ENCODE data around the gene DUXB. TPM values are rescaled to one million over a fixed set of nuclear protein-coding genes. Genes with fewer than 3 reads are reported as not detected.

The DUXB gene
- total RNA-seq, 1 experiment from 2014 or later, result not detected

- peaks cover 1% of the 10 kb centered on the region for H3K36me3 ChIP-seq (ENCODE audit: control insufficient read depth, insufficient read depth, low read length)
- peaks cover 77% of the 10 kb centered on the region for H3K36me3 Mint-ChIP-seq (ENCODE audit: insufficient read depth, unreplicated experiment)
- H3K9me3 ChIP-seq, result no peaks in the 10 kb centered on the region
- peaks cover 7% of the 10 kb centered on the region for H3K4me1 Mint-ChIP-seq (ENCODE audit: low read depth, unreplicated experiment)
- H3K27me3 ChIP-seq (replicated peaks; ENCODE audit: control insufficient read depth, insufficient read depth, low read length), result no peaks in the 10 kb centered on the region
- intact Hi-C loops (cut with micrococcal nuclease; ENCODE audit: unreplicated experiment), result loop anchor here (1.0 to 5.0 kb wide), 2 partner anchors 120 to 447 kb away; no protein-coding TSS in a partner anchor
- H3K27ac Mint-ChIP-seq (ENCODE audit: unreplicated experiment), result no peak overlapping the region
- ChIA-PET POLR2A (no interaction called here), CTCF (no interaction called here)
- H3K4me1 ChIP-seq, result peaks cover 11% of the 10 kb centered on the region
- peak; percentile 18 to 28 for TF ChIP-seq CTCF (IDR thresholded peaks at IDR 0.05; ENCODE audit: insufficient read depth in 1 of 2, low read depth in 1 of 2, low read length in 1 of 2, severe bottlenecking in 1 of 2, unreplicated experiment in 1 of 2)
- DNase-seq, result no peak
- H3K4me3 ChIP-seq (ENCODE audit: low read depth, low read length), result no peak overlapping the region
- no peaks in the 10 kb centered on the region for H3K9me3 Mint-ChIP-seq (ENCODE audit: unreplicated experiment)
- no TSS peak for BruUV-seq (replicated peaks)
- H3K27me3 Mint-ChIP-seq (ENCODE audit: insufficient read depth, unreplicated experiment), result no peaks in the 10 kb centered on the region
- peak overlapping the region; percentile 17 for H3K4me3 Mint-ChIP-seq (ENCODE audit: unreplicated experiment)
Observed at GRCh38 chr16:75644240-75645012, 56.8 kb downstream of the DUXB start.

Other genes starting within 250 kb of the DUXB start
- 57.4 and 63.6 TPM in 2 replicates for gene TMEM170A, start 236.8 kb downstream of the DUXB start, total RNA-seq (2022)
- 1.1 and 1.3 TPM in 2 replicates for gene CHST6, start 206.0 kb downstream of the DUXB start, total RNA-seq (2022)
- gene CHST5, start 165.4 kb downstream of the DUXB start, total RNA-seq (2022), result 0.11 TPM in 1 of 2 replicates, not detected in the other
- gene TMEM231, start 145.2 kb downstream of the DUXB start, total RNA-seq (2022), result 5.2 and 6.6 TPM in 2 replicates
- gene GABARAPL2, start 135.1 kb downstream of the DUXB start, total RNA-seq (2022), result 82.6 and 88.2 TPM in 2 replicates
- 70.1 and 71.3 TPM in 2 replicates for gene ADAT1, start 78.2 kb downstream of the DUXB start, total RNA-seq (2022)
- 244 and 245 TPM in 2 replicates for gene KARS1, start 53.8 kb downstream of the DUXB start, total RNA-seq (2022)
- 25.1 and 27.1 TPM in 2 replicates for gene TERF2IP, start 53.7 kb downstream of the DUXB start, total RNA-seq (2022)
- gene CPHXL2, start 24.5 kb downstream of the DUXB start, total RNA-seq (2022), result not detected in 2 replicates
- gene CPHXL, start 25.0 kb upstream of the DUXB start, total RNA-seq (2022), result not detected in 2 replicates